Vagina (tissue), 2 donors: ENCODE data around the gene PHC2. TPM values are rescaled to one million over a fixed set of nuclear protein-coding genes. Genes with fewer than 3 reads are reported as not detected.

ENCODE experiments used
- DNase-seq, 2 donors: peaks; one replicate each; pipeline ENCODE4 v3.0.0-alpha.2; 2017; ENCODE audit errors: extremely low spot score in 2 of 2
- H3K27ac ChIP-seq: fragments of 200-600 bp; sonication (generic); one replicate; pipeline ENCODE4 v1.5.1; 2019
- H3K27me3 ChIP-seq: fragments of 200-600 bp; sonication (generic); one replicate; pipeline ENCODE4 v1.5.1; 2019
- H3K36me3 ChIP-seq, 2 donors: fragments of 200-600 bp; sonication (generic); one replicate each; pipeline ENCODE4 v1.5.1; 2017 to 2019
- H3K4me1 ChIP-seq: fragments of 200-600 bp; sonication (generic); one replicate; pipeline ENCODE4 v1.5.1; 2019
- H3K4me3 ChIP-seq, 2 donors: fragments of 200-600 bp; sonication (generic); 1 replicate in 1 of 2; 2 replicates in 1 of 2; pipeline ENCODE4 v1.5.1; 2016 to 2019
- H3K9me3 ChIP-seq: fragments of 200-600 bp; sonication (generic); one replicate; pipeline ENCODE4 v1.5.1; 2019
- CTCF ChIP-seq, 3 experiments: fragments of 450-650 bp in 2 of 3; fragments of 200-600 bp in 1 of 3; sonication (generic) in 1 of 3; IDR thresholded peaks; one replicate each; pipeline ENCODE4 v1.5.1; 2017 to 2019; ENCODE audit warnings: antibody characterized with exemption in 3 of 3, mild to moderate bottlenecking in 2 of 3, moderate library complexity in 2 of 3
- POLR2A ChIP-seq, 2 donors: fragments of 450-650 bp; IDR thresholded peaks; one replicate each; pipeline ENCODE4 v1.6.1; 2017; ENCODE audit warnings: antibody characterized with exemption in 2 of 2, mild to moderate bottlenecking in 2 of 2, moderate library complexity in 2 of 2
- POLR2AphosphoS5 ChIP-seq, 2 donors: sonication (generic); formaldehyde crosslinking; IDR thresholded peaks; one replicate each; pipeline ENCODE4 v1.9.0; 2017; ENCODE audit warnings: antibody characterized with exemption in 2 of 2, mild to moderate bottlenecking in 2 of 2, low read depth in 1 of 2; ENCODE audit not compliant: insufficient read depth in 1 of 2
- intact Hi-C: fragments of 100-400 bp; cut with DNase I; formaldehyde crosslinking; loops from one replicate; pipeline ENCODE4 v1.15.1; 2023
- total RNA-seq: library from RNA; depleted of rRNA; stranded (reverse); fragments of >200 nt; gene quantifications from one replicate; pipeline ENCODE4 v1.2.3, GENCODE V29; 2016

PHC2 gene
- total RNA-seq, 1 donor from 2014 or later, result 97.2 TPM

GRCh38 chr1:33373606-33374005 is 57.3 kb downstream of the PHC2 start:
- Histone ChIP-seq H3K4me1 (no peaks in the 10 kb centered on the region), H3K27ac (no peak overlapping the region), H3K9me3 (no peaks in the 10 kb centered on the region), H3K36me3 (no peaks in the 10 kb centered on the region), H3K4me3 (no peak overlapping the region), H3K27me3 (no peaks in the 10 kb centered on the region)
- intact Hi-C loops, result no loop called here
- TF ChIP-seq POLR2A (IDR thresholded peaks at IDR 0.05) (no peak), POLR2AphosphoS5 (IDR thresholded peaks at IDR 0.05; ENCODE audit: insufficient read depth in 1 of 2, low read depth in 1 of 2) (no peak), CTCF (IDR thresholded peaks at IDR 0.05) (no peak)
- no peak for DNase-seq

GRCh38 chr1:33372677-33373076 is 58.2 kb downstream of the PHC2 start:
- no peaks in the 10 kb centered on the region for H3K36me3 ChIP-seq
- no peak overlapping the region for H3K4me3 ChIP-seq
- no peaks in the 10 kb centered on the region for H3K27me3 ChIP-seq
- peaks cover 5% of the 10 kb centered on the region for H3K4me1 ChIP-seq
- no peak overlapping the region for H3K27ac ChIP-seq
- intact Hi-C loops, result no loop called here
- TF ChIP-seq CTCF (IDR thresholded peaks at IDR 0.05), result no peak
- no peak for TF ChIP-seq POLR2A (IDR thresholded peaks at IDR 0.05)
- TF ChIP-seq POLR2AphosphoS5 (IDR thresholded peaks at IDR 0.05; ENCODE audit: insufficient read depth in 1 of 2, low read depth in 1 of 2), result no peak
- no peak for DNase-seq
- no peaks in the 10 kb centered on the region for H3K9me3 ChIP-seq

GRCh38 chr1:33372162-33372561 is 58.7 kb downstream of the PHC2 start:
- no peak overlapping the region for H3K27ac ChIP-seq
- TF ChIP-seq POLR2AphosphoS5 (IDR thresholded peaks at IDR 0.05; ENCODE audit: insufficient read depth in 1 of 2, low read depth in 1 of 2), result no peak
- no peak for TF ChIP-seq CTCF (IDR thresholded peaks at IDR 0.05)
- TF ChIP-seq POLR2A (IDR thresholded peaks at IDR 0.05), result no peak
- no peaks in the 10 kb centered on the region for H3K9me3 ChIP-seq
- H3K27me3 ChIP-seq, result no peaks in the 10 kb centered on the region
- no peak overlapping the region for H3K4me3 ChIP-seq
- no peaks in the 10 kb centered on the region for H3K36me3 ChIP-seq
- intact Hi-C loops, result no loop called here
- H3K4me1 ChIP-seq, result peaks cover 10% of the 10 kb centered on the region
- DNase-seq, result no peak

GRCh38 chr1:33371334-33371733 is 59.6 kb downstream of the PHC2 start:
- H3K36me3 ChIP-seq, result no peaks in the 10 kb centered on the region
- H3K27ac ChIP-seq, result no peak overlapping the region
- H3K4me1 ChIP-seq, result peaks cover 18% of the 10 kb centered on the region
- H3K4me3 ChIP-seq, result no peak overlapping the region
- intact Hi-C loops, result no loop called here
- no peaks in the 10 kb centered on the region for H3K9me3 ChIP-seq
- no peaks in the 10 kb centered on the region for H3K27me3 ChIP-seq
- DNase-seq, result no peak
- TF ChIP-seq POLR2AphosphoS5 (IDR thresholded peaks at IDR 0.05; ENCODE audit: insufficient read depth in 1 of 2, low read depth in 1 of 2) (no peak), POLR2A (IDR thresholded peaks at IDR 0.05) (no peak), CTCF (IDR thresholded peaks at IDR 0.05) (no peak)

GRCh38 chr1:33370827-33371226 is 60.1 kb downstream of the PHC2 start:
- DNase-seq, result no peak
- Histone ChIP-seq H3K27me3 (no peaks in the 10 kb centered on the region), H3K27ac (no peak overlapping the region), H3K36me3 (no peaks in the 10 kb centered on the region), H3K4me1 (peaks cover 23% of the 10 kb centered on the region), H3K4me3 (no peak overlapping the region), H3K9me3 (no peaks in the 10 kb centered on the region)
- intact Hi-C loops, result no loop called here
- TF ChIP-seq POLR2A (IDR thresholded peaks at IDR 0.05) (no peak), CTCF (IDR thresholded peaks at IDR 0.05) (no peak), POLR2AphosphoS5 (IDR thresholded peaks at IDR 0.05; ENCODE audit: insufficient read depth in 1 of 2, low read depth in 1 of 2) (no peak)
